Glutamatergic neuron (in vitro differentiated cells): ENCODE data around the gene UBE2G2. TPM values are rescaled to one million over a fixed set of nuclear protein-coding genes. Genes with fewer than 3 reads are reported as not detected.

ENCODE experiments used
- DNase-seq: peaks from one replicate; pipeline ENCODE4 v3.0.0; 2022
- H3K27ac Mint-ChIP-seq: one replicate; pipeline ENCODE4 v1.8.0; 2020; ENCODE audit warnings: mild to moderate bottlenecking, mixed read lengths, inconsistent platforms; ENCODE audit not compliant: unreplicated experiment
- H3K27me3 Mint-ChIP-seq: one replicate; pipeline ENCODE4 v1.8.0; 2020; ENCODE audit warnings: mild to moderate bottlenecking, moderate library complexity, mixed read lengths, inconsistent platforms; ENCODE audit not compliant: unreplicated experiment
- H3K36me3 Mint-ChIP-seq: one replicate; pipeline ENCODE4 v1.8.0; 2020; ENCODE audit warnings: mild to moderate bottlenecking, mixed read lengths, inconsistent platforms; ENCODE audit not compliant: unreplicated experiment
- H3K4me1 Mint-ChIP-seq: one replicate; pipeline ENCODE4 v1.8.0; 2020; ENCODE audit warnings: mild to moderate bottlenecking, low read depth, mixed read lengths, inconsistent platforms; ENCODE audit not compliant: unreplicated experiment
- H3K4me3 Mint-ChIP-seq: one replicate; pipeline ENCODE4 v1.8.0; 2020; ENCODE audit warnings: mild to moderate bottlenecking, mixed read lengths, inconsistent platforms; ENCODE audit not compliant: unreplicated experiment
- H3K9me3 Mint-ChIP-seq: one replicate; pipeline ENCODE4 v1.8.0; 2020; ENCODE audit warnings: mild to moderate bottlenecking, moderate library complexity, mixed read lengths, inconsistent platforms; ENCODE audit not compliant: unreplicated experiment
- CTCF ChIP-seq: fragments of 200-600 bp; sonication (generic); IDR thresholded peaks from one replicate; pipeline ENCODE4 v1.5.0; 2021; ENCODE audit not compliant: partially characterized antibody, unreplicated experiment
- total RNA-seq: library from RNA; stranded (reverse); fragmentation: NEBNext Ultra II Directional; extraction: Animal tissue kit (Norgen Biotek cat#: 25700); gene quantifications from one replicate; pipeline ENCODE4 v1.2.1, GENCODE V29; 2021; ENCODE audit not compliant: unreplicated experiment

The UBE2G2 gene
- total RNA-seq, 1 donor from 2014 or later, result 77.7 TPM

GRCh38 chr21:44815225-44815624 lies 13.6 kb upstream of the UBE2G2 start:
- Mint-ChIP-seq H3K36me3 (peaks cover 9% of the 10 kb centered on the region), H3K27me3 (peaks cover 5% of the 10 kb centered on the region), H3K4me1 (peaks cover 16% of the 10 kb centered on the region), H3K27ac (no peak overlapping the region), H3K9me3 (peaks cover 13% of the 10 kb centered on the region), H3K4me3 (no peak overlapping the region)
- DNase-seq, result no peak
- no peak for TF ChIP-seq CTCF

- Mint-ChIP-seq H3K9me3 (peaks cover 12% of the 10 kb centered on the region), H3K27ac (no peak overlapping the region), H3K27me3 (peaks cover 4% of the 10 kb centered on the region), H3K36me3 (peaks cover 2% of the 10 kb centered on the region), H3K4me3 (peak overlapping the region; percentile 20), H3K4me1 (peaks cover 16% of the 10 kb centered on the region)
- TF ChIP-seq CTCF, result no peak
- no peak for DNase-seq
Observed at GRCh38 chr21:44814498-44815023, 12.9 kb upstream of the UBE2G2 start.

GRCh38 chr21:44813727-44814126 lies 12.1 kb upstream of the UBE2G2 start:
- no peak for DNase-seq
- Mint-ChIP-seq H3K27me3 (peaks cover 2% of the 10 kb centered on the region), H3K9me3 (peaks cover 8% of the 10 kb centered on the region), H3K27ac (no peak overlapping the region), H3K4me1 (peaks cover 16% of the 10 kb centered on the region), H3K4me3 (no peak overlapping the region), H3K36me3 (no peaks in the 10 kb centered on the region)
- no peak for TF ChIP-seq CTCF

GRCh38 chr21:44813149-44813548 lies 11.5 kb upstream of the UBE2G2 start:
- H3K4me3 Mint-ChIP-seq, result no peak overlapping the region
- peak; percentile 18 for DNase-seq
- no peak for TF ChIP-seq CTCF
- peaks cover 2% of the 10 kb centered on the region for H3K27me3 Mint-ChIP-seq
- H3K9me3 Mint-ChIP-seq, result peaks cover 8% of the 10 kb centered on the region
- H3K36me3 Mint-ChIP-seq, result no peaks in the 10 kb centered on the region
- peaks cover 16% of the 10 kb centered on the region for H3K4me1 Mint-ChIP-seq
- no peak overlapping the region for H3K27ac Mint-ChIP-seq

GRCh38 chr21:44812640-44813039 lies 11.0 kb upstream of the UBE2G2 start:
- Mint-ChIP-seq H3K4me1 (peaks cover 16% of the 10 kb centered on the region), H3K36me3 (no peaks in the 10 kb centered on the region), H3K27me3 (peaks cover 2% of the 10 kb centered on the region), H3K9me3 (peaks cover 8% of the 10 kb centered on the region), H3K4me3 (no peak overlapping the region), H3K27ac (no peak overlapping the region)
- no peak for TF ChIP-seq CTCF
- no peak for DNase-seq
